NCI-H2029 treated with DMSO at 0.1 percent for 48 hours (cell line): ENCODE results near the gene LDLRAD3.

Experiments used
- DNase-seq: peaks from one replicate; lab custom pipeline; 2025; lab: John Stamatoyannopoulos, UW

Gene LDLRAD3

DNA sequence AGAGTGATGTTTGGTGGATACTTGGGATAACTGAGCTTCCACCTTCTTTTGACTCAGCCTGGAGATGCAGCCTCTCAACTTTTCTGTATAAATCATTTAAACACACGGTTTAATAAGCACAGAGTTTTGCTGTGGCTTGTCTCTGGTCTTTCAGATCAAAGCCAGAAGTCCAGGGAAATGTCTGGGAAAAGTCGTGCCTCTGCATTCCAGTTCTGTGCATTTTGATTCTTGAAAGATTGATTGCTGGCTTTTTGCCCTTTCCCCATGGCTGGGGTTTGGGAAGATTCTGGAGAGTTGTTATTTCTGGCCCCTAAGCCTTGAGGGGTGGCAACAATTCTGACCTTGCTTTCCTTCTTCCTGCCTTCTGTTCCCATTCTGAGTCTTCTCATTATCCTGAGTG, 191.2 kb downstream of the LDLRAD3 start:
- DNase-seq, result no peak

- no peak for DNase-seq
Observed at GRCh38 chr11:36139767-36140166, 195.9 kb downstream of the LDLRAD3 start.

DNA sequence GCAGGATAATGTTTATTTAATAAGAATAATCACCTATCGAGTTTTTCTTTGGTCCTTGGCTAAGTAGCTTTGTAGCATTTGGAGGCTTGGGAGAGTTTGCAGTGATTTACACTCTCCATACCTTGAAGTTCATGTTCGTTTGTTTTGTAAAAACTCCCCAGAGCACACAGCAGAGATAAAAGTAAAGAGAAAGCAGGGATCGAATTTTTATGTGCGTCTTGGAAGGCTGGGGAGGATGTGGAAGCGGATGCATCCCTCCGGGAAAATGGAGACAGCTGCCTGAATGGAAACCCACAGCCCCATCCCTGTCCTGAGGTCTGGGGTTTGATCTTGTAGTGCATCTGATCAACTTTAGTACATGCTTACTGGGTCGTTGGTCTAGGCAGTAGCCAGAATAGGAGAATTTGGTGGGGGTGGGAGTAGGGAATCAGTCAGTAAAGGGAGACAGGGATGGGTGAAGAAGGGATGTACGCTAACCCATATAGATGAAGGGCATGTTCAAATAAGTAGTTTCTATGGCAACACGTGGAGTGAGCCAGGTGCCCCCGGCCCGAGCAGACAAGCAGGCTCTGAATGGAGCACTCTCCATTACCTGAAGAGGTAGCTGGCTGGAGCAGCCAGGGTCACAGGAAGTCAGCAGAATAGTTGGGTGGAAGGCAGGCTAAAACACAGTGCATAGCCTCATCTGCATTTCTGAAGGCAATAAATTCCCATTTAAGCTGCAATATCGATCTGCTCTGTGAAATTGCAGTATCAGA, 197.5 kb downstream of the LDLRAD3 start:
- DNase-seq, result peak; percentile 29

GRCh38 chr11:36141956-36142355, 198.1 kb downstream of the LDLRAD3 start:
- no peak for DNase-seq

GRCh38 chr11:36142439-36142838, 198.6 kb downstream of the LDLRAD3 start:
- no peak for DNase-seq

GRCh38 chr11:36142879-36143278, 199.0 kb downstream of the LDLRAD3 start:
- DNase-seq, result no peak

- DNase-seq, result no peak
Observed at GRCh38 chr11:36146437-36146836, 202.6 kb downstream of the LDLRAD3 start.

DNA sequence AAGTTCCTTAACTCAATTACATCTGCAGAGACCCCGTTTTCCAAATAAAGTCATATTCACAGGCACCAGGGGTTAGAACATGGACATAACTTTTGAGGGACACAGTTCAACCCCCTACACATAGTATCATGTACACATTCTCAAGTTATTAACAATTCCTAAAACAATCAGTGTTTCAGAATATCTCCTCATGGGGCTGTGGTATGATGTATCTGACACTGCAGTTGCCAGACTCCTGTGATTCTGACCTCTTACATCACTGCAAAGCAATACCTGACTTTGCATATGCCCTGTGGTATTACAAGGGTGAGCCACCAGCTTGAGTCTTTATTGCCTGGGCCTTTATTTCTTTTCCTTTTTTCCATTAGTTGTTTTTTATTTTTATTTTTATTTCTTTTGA, 203.6 kb downstream of the LDLRAD3 start:
- DNase-seq, result no peak

DNA sequence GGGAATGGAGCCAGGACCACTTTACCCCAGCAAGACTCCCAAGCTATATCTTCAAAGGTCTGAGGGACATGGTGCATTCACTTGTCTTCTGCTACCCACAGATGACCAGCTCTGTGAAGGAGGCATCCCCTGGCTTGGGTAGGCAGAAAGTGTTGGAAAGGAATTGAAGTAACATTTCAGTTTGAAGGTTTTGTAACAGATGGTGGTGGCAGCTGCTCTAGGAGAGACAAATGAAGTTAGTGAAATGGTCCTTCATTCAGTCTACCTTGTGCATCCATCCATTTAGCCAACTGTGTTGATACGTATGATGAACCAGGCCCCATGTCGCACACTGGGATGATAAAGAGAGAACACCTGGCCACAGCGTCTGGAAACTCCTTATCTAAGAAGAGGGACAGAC, 204.8 kb downstream of the LDLRAD3 start:
- DNase-seq, result no peak

DNA sequence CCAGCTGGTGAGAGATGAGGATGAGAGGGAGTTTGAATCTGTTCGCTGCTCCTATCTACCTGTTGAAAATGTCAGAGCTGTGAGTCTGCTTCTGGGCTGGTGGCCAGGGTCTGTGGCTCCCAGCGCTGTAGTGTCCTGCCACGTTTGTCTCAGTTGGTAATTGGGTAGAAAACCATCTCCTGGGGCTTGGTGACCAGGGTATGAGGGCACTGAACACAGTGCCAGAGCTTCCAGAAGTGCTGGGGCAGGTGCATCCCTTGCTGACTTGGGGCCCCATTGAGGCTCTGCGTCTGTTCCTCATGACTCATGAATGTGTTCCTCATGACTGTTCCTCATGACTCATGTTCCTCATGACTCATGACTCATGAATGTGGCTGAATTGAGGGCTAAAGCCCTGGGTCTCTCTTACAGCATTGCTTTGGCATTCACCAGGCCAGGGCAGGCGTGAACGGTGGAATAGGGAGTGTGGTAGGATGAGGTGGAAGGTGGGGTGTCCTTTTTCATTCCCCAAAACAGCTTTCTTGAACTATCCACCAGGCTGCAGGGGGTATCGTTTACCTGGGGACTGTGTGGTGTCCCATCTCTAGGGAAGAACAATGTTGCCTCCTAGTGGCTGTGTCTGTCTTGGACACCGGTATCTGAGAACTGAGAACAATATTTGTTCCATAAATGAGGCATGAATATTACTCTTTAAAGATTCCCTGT, 205.8 kb downstream of the LDLRAD3 start:
- DNase-seq, result peak; percentile 18

GRCh38 chr11:36150986-36151385, 207.1 kb downstream of the LDLRAD3 start:
- no peak for DNase-seq

GRCh38 chr11:36151933-36152580, 208.2 kb downstream of the LDLRAD3 start:
- no peak for DNase-seq

- no peak for DNase-seq
Observed at GRCh38 chr11:36153551-36153950, 209.7 kb downstream of the LDLRAD3 start.

GRCh38 chr11:36155124-36155561, 211.3 kb downstream of the LDLRAD3 start:
- no peak for DNase-seq

- DNase-seq, result no peak
Observed at GRCh38 chr11:36155770-36156160, 211.9 kb downstream of the LDLRAD3 start.

DNA sequence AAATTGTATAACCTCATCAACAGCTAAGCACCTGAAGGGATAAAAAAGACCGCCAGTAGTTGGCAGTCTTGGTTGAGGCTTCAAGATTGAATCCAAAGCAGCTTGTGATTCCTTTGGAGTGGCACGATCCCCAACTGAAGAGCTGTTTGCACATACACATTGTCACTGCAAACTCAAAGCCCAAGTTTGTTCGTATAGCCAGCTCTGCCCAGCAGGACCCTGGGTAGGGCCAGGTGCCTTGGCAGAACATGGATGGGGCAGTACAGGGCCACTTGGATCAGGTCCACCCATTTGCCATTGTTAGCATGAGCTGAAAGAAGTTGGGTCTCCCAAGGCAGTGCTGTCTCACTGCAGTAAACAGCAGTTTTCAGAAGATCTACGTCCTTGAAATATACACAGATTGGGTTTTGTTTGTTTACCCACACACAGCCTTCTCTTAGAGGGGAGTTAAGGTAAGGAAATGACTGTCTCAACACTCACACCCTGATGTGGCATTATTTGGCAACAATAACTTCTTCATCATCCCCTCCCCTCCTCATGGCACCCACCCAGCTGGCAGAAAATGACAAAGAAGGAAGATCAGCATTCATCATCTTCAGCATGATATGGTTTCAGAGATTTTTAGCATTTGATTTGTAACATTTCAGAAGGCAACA, 212.4 kb downstream of the LDLRAD3 start:
- no peak for DNase-seq

DNA sequence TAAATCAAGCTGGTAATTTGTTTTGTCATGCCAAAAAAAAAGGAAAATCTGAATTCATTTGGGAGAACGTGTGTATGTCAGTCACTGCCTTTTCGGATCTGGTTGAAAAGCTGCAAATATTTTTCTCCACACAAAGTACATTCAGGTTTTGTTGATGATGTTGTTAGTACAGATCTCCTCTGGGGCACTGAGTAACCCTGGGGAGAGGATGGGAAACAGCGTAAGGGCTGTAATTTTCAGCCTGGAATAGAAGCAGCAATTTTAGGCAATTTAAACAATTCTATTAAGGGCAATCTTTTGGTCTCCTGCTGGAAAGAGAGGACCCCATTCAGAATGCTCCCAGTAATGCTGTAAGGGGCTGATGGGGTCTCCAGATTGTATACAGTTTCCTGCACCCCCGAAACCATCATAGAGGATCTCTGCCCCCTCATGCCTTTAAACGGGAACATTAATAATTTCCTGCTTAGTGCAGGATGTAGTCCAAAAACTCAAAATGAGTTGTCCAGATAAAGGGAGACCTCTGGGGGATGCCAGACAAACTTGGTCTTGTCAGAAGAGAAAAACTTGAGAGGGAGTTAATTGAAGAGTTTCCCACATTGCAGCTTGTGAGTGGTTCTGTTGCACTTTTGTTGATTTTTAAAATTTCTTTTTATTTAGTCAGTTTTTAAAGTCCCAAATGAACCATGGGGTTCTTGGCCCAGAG, 213.1 kb downstream of the LDLRAD3 start:
- DNase-seq, result no peak

- DNase-seq, result no peak
Observed at GRCh38 chr11:36160091-36160490, 216.2 kb downstream of the LDLRAD3 start.

GRCh38 chr11:36161572-36161971, 217.7 kb downstream of the LDLRAD3 start:
- no peak for DNase-seq

DNA sequence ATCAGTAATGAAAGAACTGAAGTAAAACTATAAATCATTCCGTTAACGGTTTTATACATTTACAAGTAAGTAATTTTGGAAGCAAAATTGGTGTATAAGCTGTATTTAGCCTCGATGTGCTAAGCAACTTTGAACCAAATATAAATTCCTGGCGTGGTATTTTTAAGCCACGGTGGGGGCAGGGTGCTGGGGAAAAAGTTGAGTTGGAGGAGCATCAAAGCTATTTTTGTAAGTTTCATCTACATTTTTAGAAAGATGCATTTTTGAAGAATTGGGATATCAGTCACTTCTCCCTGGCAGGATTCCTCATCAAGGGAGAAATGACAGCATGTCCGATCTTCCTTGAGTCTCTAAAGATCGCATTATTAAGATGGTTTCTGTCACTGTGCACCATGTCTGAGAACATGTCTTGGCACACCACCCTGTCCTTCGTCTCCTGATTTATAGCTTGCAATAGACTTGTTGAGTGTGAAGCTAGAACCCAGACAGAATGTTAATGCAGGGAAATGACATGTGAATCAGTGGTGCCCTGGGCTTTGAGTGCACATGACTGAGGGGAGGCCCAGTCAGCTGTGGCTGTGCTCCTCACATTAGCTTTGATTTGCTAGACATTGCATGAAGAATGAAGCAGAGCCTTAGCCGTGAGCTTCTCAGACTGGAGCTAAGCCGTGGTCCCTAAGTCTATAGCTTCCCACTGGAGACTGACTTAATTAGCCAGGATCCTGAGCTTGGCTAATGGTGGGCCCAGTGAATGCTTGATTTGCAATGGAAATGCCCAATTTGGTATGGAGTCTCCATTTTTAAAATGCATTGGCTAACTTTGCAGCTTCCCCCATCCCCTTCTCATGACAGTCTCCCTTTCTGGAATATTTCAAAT, 218.4 kb downstream of the LDLRAD3 start:
- DNase-seq, result no peak

DNA sequence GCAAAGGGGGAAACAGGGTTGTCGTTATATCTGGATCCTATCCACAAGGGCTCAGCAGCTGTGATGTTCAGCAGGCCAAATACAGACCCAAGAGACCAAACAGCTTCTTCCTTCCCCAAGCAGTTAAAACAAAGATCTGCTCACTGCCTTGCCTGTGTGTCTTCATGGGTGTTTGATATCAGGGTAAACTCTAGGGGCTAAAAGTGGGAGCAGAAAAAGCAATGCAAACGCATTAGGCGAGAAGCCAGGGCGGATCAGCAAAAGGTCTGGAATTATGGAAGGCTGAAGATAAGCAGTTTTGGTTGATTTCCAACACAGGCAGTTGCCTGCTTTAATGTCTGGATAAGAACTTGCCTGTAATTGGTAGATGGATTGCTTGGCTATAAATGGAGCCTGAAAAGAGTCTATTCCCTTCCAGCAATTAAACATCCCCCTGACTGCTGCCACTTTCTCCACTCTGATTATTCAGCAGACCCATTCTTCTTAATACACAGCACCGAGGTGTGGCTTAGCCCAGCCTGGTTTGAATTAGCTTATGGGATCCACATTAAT, 219.1 kb downstream of the LDLRAD3 start:
- DNase-seq, result no peak
